HCT116 (cell line): ENCODE measurements around the gene PIP4K2C. TPM values are rescaled to one million over a fixed set of nuclear protein-coding genes. Genes with fewer than 3 reads are reported as not detected.

ENCODE experiments used
- ATAC-seq: fragments of 200-7000 bp; cut with Tn5 transposase; 2 replicates; pipeline ENCODE4 v1.9.1; 2020; ENCODE audit warnings: mild to moderate bottlenecking, moderate library complexity
- BruUV-seq: library from RNA; stranded (reverse); fragments of 400-500 nt; replicated peaks from 2 replicates; lab custom pipeline; 2021; lab: Mats Ljungman, UMichigan
- CTCF ChIA-PET: fragments of 300-600 bp; sonication (Branson Sonifier 250); formaldehyde crosslinking; loops from one replicate; lab custom pipeline; 2021; ENCODE audit warnings: antibody characterized with exemption; lab: Charles Lee
- POLR2A ChIA-PET: fragments of 300-600, 350-600 bp; sonication (Branson Sonifier 250); formaldehyde crosslinking; loops from one replicate; lab custom pipeline; 2021; ENCODE audit warnings: antibody characterized with exemption; lab: Charles Lee
- RAD21 ChIA-PET, 2 experiments: fragments of 300-600 bp; sonication (Branson Sonifier 250); formaldehyde crosslinking; loops; one replicate each; lab custom pipeline; 2023; ENCODE audit warnings: low total read pairs in 2 of 2; ENCODE audit not compliant: uncharacterized antibody in 2 of 2, unreplicated experiment in 2 of 2, low non-redundant PET in 1 of 2; lab: Charles Lee
- DNase-seq: peaks from one replicate; pipeline ENCODE4 v3.0.0-alpha.2; 2010; ENCODE audit warnings: low read depth, low spot score
- H2AFZ ChIP-seq: fragments of 200-600 bp; shearing (Covaris generic), sonication (generic); 2 replicates; pipeline ENCODE4 v1.6.1; 2017; ENCODE audit warnings: low read depth, mixed run types, mixed read lengths, antibody characterized with exemption, low read length; ENCODE audit not compliant: poor library complexity, severe bottlenecking
- H3K27ac ChIP-seq: 2 replicates; pipeline ENCODE4 v1.5.1; 2012; ENCODE audit warnings: low read depth, low read length
- H3K27me3 ChIP-seq: fragments of 200-600 bp; sonication (generic); 2 replicates; pipeline ENCODE4 v1.6.1; 2016; ENCODE audit warnings: mixed run types, low read length, mixed read lengths; ENCODE audit not compliant: insufficient read depth
- H3K36me3 ChIP-seq, 2 experiments: fragments of 200-500 bp in 1 of 2; fragments of 200-600 bp in 1 of 2; sonication (Bioruptor generic) in 1 of 2; sonication (generic) in 1 of 2; 2 replicates each; pipeline versions ENCODE4 v1.5.1 to v1.6.1; 2014 to 2016; ENCODE audit warnings: low read length in 2 of 2, inconsistent platforms in 1 of 2, mixed read lengths in 1 of 2, mixed run types in 1 of 2; ENCODE audit not compliant: insufficient read depth in 2 of 2, control insufficient read depth in 1 of 2
- H3K4me1 ChIP-seq, 2 experiments: fragments of 200-600 bp in 1 of 2; sonication (generic) in 1 of 2; 2 replicates each; pipeline versions ENCODE4 v1.5.1 to v1.6.1; 2012 to 2017; ENCODE audit warnings: low read length in 2 of 2, inconsistent platforms in 1 of 2, mild to moderate bottlenecking in 1 of 2, mixed read lengths in 1 of 2, mixed run types in 1 of 2, moderate library complexity in 1 of 2; ENCODE audit not compliant: insufficient read depth in 2 of 2, control insufficient read depth in 1 of 2
- H3K4me2 ChIP-seq: fragments of 200-600 bp; sonication (generic); 2 replicates; pipeline ENCODE4 v1.6.1; 2017; ENCODE audit warnings: mixed run types, low read length, mixed read lengths
- H3K4me3 ChIP-seq, 2 experiments: fragments of 200-600 bp in 1 of 2; sonication (generic) in 1 of 2; replicated peaks in 1 of 2; 2 replicates each; pipeline ENCODE4 v1.5.1; 2011 to 2016; ENCODE audit warnings: low read length in 2 of 2, control low read depth in 1 of 2, low read depth in 1 of 2, mild to moderate bottlenecking in 1 of 2, mixed read lengths in 1 of 2, mixed run types in 1 of 2
- H3K79me2 ChIP-seq: fragments of 200-600 bp; sonication (generic); 2 replicates; pipeline ENCODE4 v1.6.1; 2017; ENCODE audit warnings: mild to moderate bottlenecking, mixed run types, low read length, moderate library complexity, mixed read lengths; ENCODE audit not compliant: insufficient read depth
- H3K9ac ChIP-seq: fragments of 200-600 bp; sonication (generic); 2 replicates; pipeline ENCODE4 v1.6.1; 2016; ENCODE audit warnings: low read length, mixed read lengths
- H3K9me2 ChIP-seq: fragments of 200-600 bp; sonication (generic), shearing (Covaris generic); 2 replicates; pipeline ENCODE4 v1.6.1; 2017; ENCODE audit warnings: mixed run types, mild to moderate bottlenecking, moderate library complexity; ENCODE audit not compliant: insufficient read depth
- H3K9me3 ChIP-seq, 2 experiments: fragments of 200-500 bp in 1 of 2; fragments of 200-600 bp in 1 of 2; sonication (Bioruptor generic) in 1 of 2; sonication (generic) in 1 of 2; 2 replicates each; pipeline ENCODE4 v1.6.1; 2014 to 2017; ENCODE audit warnings: low read length in 2 of 2, mixed read lengths in 2 of 2, inconsistent platforms in 1 of 2, low read depth in 1 of 2, mild to moderate bottlenecking in 1 of 2, mixed run types in 1 of 2, moderate library complexity in 1 of 2; ENCODE audit not compliant: control insufficient read depth in 1 of 2, insufficient read depth in 1 of 2
- H4K20me1 ChIP-seq: fragments of 200-600 bp; sonication (generic), shearing (Covaris generic); 2 replicates; pipeline ENCODE4 v1.6.1; 2017; ENCODE audit warnings: mixed run types, mild to moderate bottlenecking, moderate library complexity; ENCODE audit not compliant: insufficient read depth
- EGR1 ChIP-seq: IDR thresholded peaks from 2 replicates; pipeline ENCODE4 v1.6.1; 2012; ENCODE audit warnings: low read depth
- FOSL1 ChIP-seq: IDR thresholded peaks from 2 replicates; pipeline ENCODE4 v1.6.1; 2012; ENCODE audit warnings: low read depth
- JUND ChIP-seq: IDR thresholded peaks from 2 replicates; pipeline ENCODE4 v1.6.1; 2012
- POLR2A ChIP-seq: IDR thresholded peaks from 2 replicates; pipeline ENCODE4 v1.7.0; 2011; ENCODE audit warnings: borderline replicate concordance; ENCODE audit not compliant: insufficient read depth, insufficient read length; ENCODE audit errors: extremely low read depth
- POLR2AphosphoS5 ChIP-seq: IDR thresholded peaks from 2 replicates; pipeline ENCODE4 v1.6.1; 2011; ENCODE audit warnings: mild to moderate bottlenecking, low read depth, low read length, moderate library complexity
- SIN3A ChIP-seq: IDR thresholded peaks from 2 replicates; pipeline ENCODE4 v1.6.1; 2012; ENCODE audit warnings: low read depth
- TCF7L2 ChIP-seq: IDR thresholded peaks from 2 replicates; pipeline ENCODE4 v1.7.0; 2011; ENCODE audit warnings: borderline replicate concordance, inconsistent platforms; ENCODE audit not compliant: insufficient read depth, insufficient read length; ENCODE audit errors: extremely low read depth
- YY1 ChIP-seq: IDR thresholded peaks from 2 replicates; pipeline ENCODE4 v1.6.1; 2011; ENCODE audit warnings: low read length, low read depth, moderate library complexity, mild to moderate bottlenecking; ENCODE audit not compliant: insufficient replicate concordance; ENCODE audit errors: extremely low read depth
- intact Hi-C: fragments of 100-400 bp; cut with micrococcal nuclease; formaldehyde crosslinking; loops from 2 replicates; pipeline ENCODE4 v1.10.0; 2022
- total RNA-seq: library from RNA; stranded (reverse); gene quantifications from one replicate; pipeline ENCODE4 v1.2.1, GENCODE V29; 2021; ENCODE audit not compliant: unreplicated experiment
- TF ChIP-seq, protein P1 (sequence below), 3 experiments: fragments of 200-600 bp in 1 of 3; sonication (generic) in 1 of 3; IDR thresholded peaks in 2 of 3; conservative IDR thresholded peaks in 1 of 3; 2 replicates each; pipeline ENCODE4 v1.5.1; 2012 to 2017; ENCODE audit warnings: low read depth in 2 of 3, low read length in 2 of 3, antibody characterized with exemption in 1 of 3, borderline replicate concordance in 1 of 3, control low read depth in 1 of 3, mild to moderate bottlenecking in 1 of 3, mixed read lengths in 1 of 3, mixed run types in 1 of 3, moderate library complexity in 1 of 3; ENCODE audit not compliant: insufficient read depth in 1 of 3

Gene PIP4K2C
- total RNA-seq, 1 experiment from 2014 or later = 38.4 TPM

DNA sequence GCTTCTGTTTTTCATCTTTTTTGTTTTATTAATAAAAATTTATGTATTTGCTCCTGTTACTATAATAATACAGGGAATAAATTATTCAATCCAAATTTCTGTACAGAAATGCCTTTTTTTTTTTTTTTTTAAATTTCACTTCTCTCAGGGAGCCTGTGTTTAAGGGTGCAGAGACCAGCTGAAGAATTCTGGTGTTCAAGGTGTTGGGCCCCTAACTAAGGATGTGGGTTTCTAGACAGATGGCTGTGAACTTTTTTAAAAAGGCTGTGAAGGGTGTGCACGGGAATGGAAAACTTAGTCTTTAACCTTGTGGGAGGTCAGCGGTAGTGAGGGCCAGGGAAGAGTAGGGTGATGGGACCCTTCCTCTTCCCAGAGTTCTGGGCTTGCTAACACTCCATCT is 12.3 kb downstream of the PIP4K2C start:
- Histone ChIP-seq H3K4me3 (no peak overlapping the region), H3K27ac (no peak overlapping the region), H3K9me2 (no peaks in the 10 kb centered on the region), H3K36me3 (peaks cover 12 to 17% of the 10 kb centered on the region in 2 experiments; a peak in 3 of 4 replicates), H3K9me3 (no peaks in the 10 kb centered on the region), H2AFZ (no peak overlapping the region), H3K9ac (no peak overlapping the region), H4K20me1 (no peaks in the 10 kb centered on the region), H3K4me2 (no peak overlapping the region), H3K27me3 (no peaks in the 10 kb centered on the region), H3K4me1 (peaks cover 2 to 6% of the 10 kb centered on the region in 2 experiments; a peak in 2 of 4 replicates), H3K79me2 (no peaks in the 10 kb centered on the region)
- ChIA-PET RAD21 (no interaction called here), POLR2A (no interaction called here), CTCF (interaction anchor here (1.7 kb wide), 1 partner anchor 20 kb away, joined by 5 read pairs; no protein-coding TSS in a partner anchor)
- ATAC-seq (no peak), DNase-seq (no peak)
- intact Hi-C loops = no loop called here
- TF ChIP-seq FOSL1 = no peak
- no peak for TF ChIP-seq POLR2A
- no peak for TF ChIP-seq EGR1
- TF ChIP-seq JUND = no peak
- TF ChIP-seq, protein P1, sequence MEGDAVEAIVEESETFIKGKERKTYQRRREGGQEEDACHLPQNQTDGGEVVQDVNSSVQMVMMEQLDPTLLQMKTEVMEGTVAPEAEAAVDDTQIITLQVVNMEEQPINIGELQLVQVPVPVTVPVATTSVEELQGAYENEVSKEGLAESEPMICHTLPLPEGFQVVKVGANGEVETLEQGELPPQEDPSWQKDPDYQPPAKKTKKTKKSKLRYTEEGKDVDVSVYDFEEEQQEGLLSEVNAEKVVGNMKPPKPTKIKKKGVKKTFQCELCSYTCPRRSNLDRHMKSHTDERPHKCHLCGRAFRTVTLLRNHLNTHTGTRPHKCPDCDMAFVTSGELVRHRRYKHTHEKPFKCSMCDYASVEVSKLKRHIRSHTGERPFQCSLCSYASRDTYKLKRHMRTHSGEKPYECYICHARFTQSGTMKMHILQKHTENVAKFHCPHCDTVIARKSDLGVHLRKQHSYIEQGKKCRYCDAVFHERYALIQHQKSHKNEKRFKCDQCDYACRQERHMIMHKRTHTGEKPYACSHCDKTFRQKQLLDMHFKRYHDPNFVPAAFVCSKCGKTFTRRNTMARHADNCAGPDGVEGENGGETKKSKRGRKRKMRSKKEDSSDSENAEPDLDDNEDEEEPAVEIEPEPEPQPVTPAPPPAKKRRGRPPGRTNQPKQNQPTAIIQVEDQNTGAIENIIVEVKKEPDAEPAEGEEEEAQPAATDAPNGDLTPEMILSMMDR (IDR thresholded peaks at IDR 0.05 in 2 of 3, conservative IDR thresholded peaks at IDR 0.05 in 1 of 3; ENCODE audit: borderline replicate concordance in 1 of 3, insufficient read depth in 1 of 3, low read depth in 2 of 3, low read length in 2 of 3) = no peak
- no peak for TF ChIP-seq YY1
- TF ChIP-seq SIN3A = no peak
- no peak for TF ChIP-seq TCF7L2
- no peak for TF ChIP-seq POLR2AphosphoS5
- no TSS peak for BruUV-seq
